Measurements from ENCODE around the gene HELQ.

HELQ gene

GRCh38 chr4:83387476-83388312 lies 67.9 kb downstream of the HELQ start:
- DNase-seq, result no peak
- no peaks in the 10 kb centered on the region for H3K4me1 ChIP-seq
- no peaks in the 10 kb centered on the region for H3K36me3 ChIP-seq
- H3K4me3 ChIP-seq (ENCODE audit: low read depth, low read length), result no peak overlapping the region
- no peaks in the 10 kb centered on the region; the same call in 1 of the 2 replicates for H3K27me3 ChIP-seq
- TF ChIP-seq CTCF (IDR thresholded peaks at IDR 0.05; ENCODE audit: low read depth, low read length), result no peak
- H3K9me3 ChIP-seq, result no peaks in the 10 kb centered on the region

GRCh38 chr4:83387012-83387411 lies 68.6 kb downstream of the HELQ start:
- no peaks in the 10 kb centered on the region for H3K4me1 ChIP-seq
- no peaks in the 10 kb centered on the region for H3K9me3 ChIP-seq
- no peak overlapping the region for H3K4me3 ChIP-seq (ENCODE audit: low read depth, low read length)
- TF ChIP-seq CTCF (IDR thresholded peaks at IDR 0.05; ENCODE audit: low read depth, low read length), result no peak
- no peak for DNase-seq
- H3K27me3 ChIP-seq, result no peaks in the 10 kb centered on the region; the same call in 1 of the 2 replicates
- no peaks in the 10 kb centered on the region for H3K36me3 ChIP-seq

- Histone ChIP-seq H3K9me3 (peaks cover 4% of the 10 kb centered on the region; the same call in 1 of the 2 replicates), H3K27me3 (no peaks in the 10 kb centered on the region; the same call in 1 of the 2 replicates)
These were observed 72.8 kb downstream of the HELQ start for GRCh38 chr4:83382850-83383249.

GRCh38 chr4:83381173-83381572 lies 74.5 kb downstream of the HELQ start:
- DNase-seq, result no peak
- peaks cover 4% of the 10 kb centered on the region; the same call in 1 of the 2 replicates for H3K9me3 ChIP-seq
- no peaks in the 10 kb centered on the region for H3K4me1 ChIP-seq
- no peaks in the 10 kb centered on the region; the same call in 1 of the 2 replicates for H3K27me3 ChIP-seq
- no peak for TF ChIP-seq CTCF (IDR thresholded peaks at IDR 0.05; ENCODE audit: low read depth, low read length)
- H3K36me3 ChIP-seq, result no peaks in the 10 kb centered on the region
- no peak overlapping the region for H3K4me3 ChIP-seq (ENCODE audit: low read depth, low read length)

More at GRCh38 chr4:83382850-83383249, 72.8 kb downstream of the HELQ start:
- H3K4me1 ChIP-seq, result no peaks in the 10 kb centered on the region
- no peaks in the 10 kb centered on the region for H3K36me3 ChIP-seq
- no peak overlapping the region for H3K4me3 ChIP-seq (ENCODE audit: low read depth, low read length)
- TF ChIP-seq CTCF (IDR thresholded peaks at IDR 0.05; ENCODE audit: low read depth, low read length), result no peak
- no peak for DNase-seq

- Histone ChIP-seq H3K9me3 (peaks cover 4% of the 10 kb centered on the region; the same call in 1 of the 2 replicates), H3K4me1 (no peaks in the 10 kb centered on the region), H3K36me3 (no peaks in the 10 kb centered on the region), H3K27me3 (no peaks in the 10 kb centered on the region; the same call in 1 of the 2 replicates), H3K4me3 (ENCODE audit: low read depth, low read length) (no peak overlapping the region)
- DNase-seq, result no peak
- TF ChIP-seq CTCF (IDR thresholded peaks at IDR 0.05; ENCODE audit: low read depth, low read length), result no peak
These were observed 77.2 kb downstream of the HELQ start for GRCh38 chr4:83378419-83378818.

GRCh38 chr4:83372931-83373330 lies 82.7 kb downstream of the HELQ start:
- Histone ChIP-seq H3K4me3 (ENCODE audit: low read depth, low read length) (no peak overlapping the region), H3K27me3 (no peaks in the 10 kb centered on the region), H3K36me3 (no peaks in the 10 kb centered on the region), H3K9me3 (no peaks in the 10 kb centered on the region), H3K4me1 (no peaks in the 10 kb centered on the region)
- DNase-seq, result no peak
- no peak for TF ChIP-seq CTCF (IDR thresholded peaks at IDR 0.05; ENCODE audit: low read depth, low read length)
